ENCODE results near the gene CMTM2.

Gene CMTM2

GRCh38 chr16:66637806-66638205 lies 58.5 kb downstream of the CMTM2 start:
- no peak for DNase-seq

Data from NCI-H524 (cell line).